ENCODE data around the gene MTHFSD. TPM values are rescaled to one million over a fixed set of nuclear protein-coding genes. Genes with fewer than 3 reads are reported as not detected.

MTHFSD gene
- total RNA-seq, 1 experiment from 2014 or later = 30.7 TPM

GRCh38 chr16:86566966-86567700, 12.1 kb upstream of the MTHFSD start:
- POLR2A ChIA-PET = interaction anchor here (0.6 to 7.2 kb wide), 14 partner anchors 9 to 808 kb away, joined by 3 to 42 read pairs (median 4); partner anchors contain the start of gene C16orf95
- H3K4me1 Mint-ChIP-seq (ENCODE audit: insufficient read depth, unreplicated experiment) = peaks cover 19% of the 10 kb centered on the region
- BruUV-seq (replicated peaks) = TSS peak; percentile 52
- H3K36me3 Mint-ChIP-seq (ENCODE audit: insufficient read depth, unreplicated experiment) = peaks cover 32% of the 10 kb centered on the region
- H3K27me3 Mint-ChIP-seq (ENCODE audit: insufficient read depth, unreplicated experiment) = no peaks in the 10 kb centered on the region
- peak overlapping the region; percentile 90 for H3K4me3 Mint-ChIP-seq (ENCODE audit: unreplicated experiment)
- CTCF ChIA-PET = interaction anchor here (0.6 to 4.5 kb wide), 8 partner anchors 194 to 713 kb away, joined by 3 to 20 read pairs (median 4); no protein-coding TSS in a partner anchor
- DNase-seq (ENCODE audit: unreplicated experiment) = peak; percentile 65
- no peaks in the 10 kb centered on the region for H3K9me3 Mint-ChIP-seq (ENCODE audit: unreplicated experiment)
- no peak for TF ChIP-seq CTCF (IDR thresholded peaks at IDR 0.05; ENCODE audit: unreplicated experiment)
- intact Hi-C loops (cut with micrococcal nuclease) = loop anchor here (5.0 to 10.0 kb wide), 4 partner anchors 255 to 1198 kb away; partner anchors contain the start of gene KLHDC4
- peak overlapping the region; percentile 49 for H3K27ac Mint-ChIP-seq (ENCODE audit: low read depth, unreplicated experiment)

GRCh38 chr16:86566601-86566965, 11.5 kb upstream of the MTHFSD start, which contains the start of gene FOXC2:
FOXC2 (plus strand) TSS chr16:86566829; CDS start chr16:86567336, 507 bp downstream.
- Mint-ChIP-seq H3K4me1 (ENCODE audit: insufficient read depth, unreplicated experiment) (peaks cover 19% of the 10 kb centered on the region), H3K36me3 (ENCODE audit: insufficient read depth, unreplicated experiment) (peaks cover 30% of the 10 kb centered on the region), H3K4me3 (ENCODE audit: unreplicated experiment) (peak within 1 kb of the TSS; percentile 90), H3K9me3 (ENCODE audit: unreplicated experiment) (no peaks in the 10 kb centered on the region), H3K27ac (ENCODE audit: low read depth, unreplicated experiment) (peak within 1 kb of the TSS; percentile 49), H3K27me3 (ENCODE audit: insufficient read depth, unreplicated experiment) (no peaks in the 10 kb centered on the region)
- peak; percentile 94 for DNase-seq (ENCODE audit: unreplicated experiment)
- intact Hi-C loops (cut with micrococcal nuclease) = loop anchor here (5.0 to 10.0 kb wide), 4 partner anchors 256 to 1198 kb away; partner anchors contain the start of gene KLHDC4
- no peak for TF ChIP-seq CTCF (IDR thresholded peaks at IDR 0.05; ENCODE audit: unreplicated experiment)
- no TSS peak for BruUV-seq (replicated peaks)
- ChIA-PET POLR2A (interaction anchor here (0.5 to 7.2 kb wide), 9 partner anchors 9 to 808 kb away, joined by 3 to 42 read pairs (median 6); partner anchors contain the start of gene C16orf95), CTCF (interaction anchor here (0.6 to 4.5 kb wide), 5 partner anchors 194 to 713 kb away, joined by 3 to 20 read pairs (median 4); no protein-coding TSS in a partner anchor)

DNA sequence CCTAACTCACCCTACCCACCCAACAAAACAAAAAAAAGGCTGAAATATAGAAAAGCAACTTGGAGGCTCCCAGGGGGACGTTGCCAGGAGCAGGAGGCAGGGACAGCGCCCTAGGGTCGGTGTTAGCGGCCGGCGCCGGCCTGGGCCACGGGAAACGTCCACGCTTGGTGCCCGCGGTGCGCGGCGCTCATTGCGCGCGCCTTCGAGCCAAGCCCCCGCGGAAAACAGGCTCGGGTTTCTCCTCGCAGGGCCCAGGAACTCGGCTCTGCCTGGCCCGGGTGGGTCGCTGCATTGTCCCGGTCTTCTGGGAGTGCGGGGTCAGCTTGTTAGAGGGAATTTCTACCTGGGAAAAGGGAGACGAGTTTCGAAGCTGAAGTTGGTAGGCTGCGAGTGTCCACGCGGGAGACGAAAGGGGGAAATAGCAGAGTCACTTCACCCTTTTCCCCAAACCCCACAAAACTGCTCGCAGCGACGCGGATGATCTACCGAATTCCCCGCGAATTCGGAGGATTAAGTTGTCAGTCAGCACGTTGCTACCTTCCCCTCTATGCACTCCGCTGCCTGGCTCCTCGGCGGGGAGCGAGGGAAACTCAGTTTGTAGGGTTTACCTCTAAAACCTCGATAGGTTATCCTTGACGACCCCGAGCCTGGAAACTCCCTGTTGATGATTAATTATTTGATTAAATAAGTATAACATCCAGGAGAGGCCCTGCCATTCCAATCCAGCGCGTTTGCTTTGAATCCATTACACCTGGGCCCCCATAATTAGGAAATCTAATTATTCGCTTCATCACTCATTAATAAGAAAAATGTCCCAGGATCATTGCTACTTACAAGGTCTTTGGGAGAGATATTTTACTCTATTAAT, 10.8 kb upstream of the MTHFSD start:
- no peak overlapping the region for H3K4me3 Mint-ChIP-seq (ENCODE audit: unreplicated experiment)
- TF ChIP-seq CTCF (IDR thresholded peaks at IDR 0.05; ENCODE audit: unreplicated experiment) = no peak
- H3K9me3 Mint-ChIP-seq (ENCODE audit: unreplicated experiment) = no peaks in the 10 kb centered on the region
- H3K4me1 Mint-ChIP-seq (ENCODE audit: insufficient read depth, unreplicated experiment) = peaks cover 15% of the 10 kb centered on the region
- CTCF ChIA-PET = interaction anchor here (1.7 to 5.8 kb wide), 5 partner anchors 195 to 1070 kb away, joined by 5 to 88 read pairs (median 20); no protein-coding TSS in a partner anchor
- POLR2A ChIA-PET = interaction anchor here (0.5 to 7.2 kb wide), 7 partner anchors 10 to 752 kb away, joined by 3 to 42 read pairs (median 8); partner anchors contain the start of gene C16orf95
- H3K27me3 Mint-ChIP-seq (ENCODE audit: insufficient read depth, unreplicated experiment) = no peaks in the 10 kb centered on the region
- TSS peak; percentile 32 for BruUV-seq (replicated peaks)
- H3K36me3 Mint-ChIP-seq (ENCODE audit: insufficient read depth, unreplicated experiment) = peaks cover 23% of the 10 kb centered on the region
- no peak for DNase-seq (ENCODE audit: unreplicated experiment)
- intact Hi-C loops (cut with micrococcal nuclease) = loop anchor here (5.0 to 10.0 kb wide), 4 partner anchors 256 to 1199 kb away; partner anchors contain the start of gene KLHDC4
- no peak overlapping the region for H3K27ac Mint-ChIP-seq (ENCODE audit: low read depth, unreplicated experiment)
